Skin of body (tissue), 2 donors: Measurements from ENCODE around the gene TMEM231. TPM values are rescaled to one million over a fixed set of nuclear protein-coding genes. Genes with fewer than 3 reads are reported as not detected.
"Not testable (repeated sequence)": the region's sequence is repeated elsewhere in the genome, so short reads cannot be mapped to it uniquely, and the experiment has no call there.

Experiments used
- DNase-seq: peaks from one replicate; lab custom pipeline; 2025; lab: John Stamatoyannopoulos, UW
- total RNA-seq: library from RNA; depleted of rRNA; stranded (reverse); fragments of >200 nt; gene quantifications from one replicate; pipeline ENCODE4 v1.2.3, GENCODE V29; 2014

The TMEM231 gene
- total RNA-seq, 1 donor from 2014 or later, result 6.8 TPM

GRCh38 chr16:75567911-75568310, 11.9 kb upstream of the TMEM231 start:
- no peak for DNase-seq

- DNase-seq, result no peak
These were observed 10.8 kb upstream of the TMEM231 start for GRCh38 chr16:75566758-75567255.

GRCh38 chr16:75566040-75566757, 10.1 kb upstream of the TMEM231 start, which contains the start of gene GABARAPL2:
GABARAPL2 (plus strand) TSS chr16:75566379; CDS start chr16:75566487, 108 bp downstream.
- DNase-seq, result peak; percentile 83

GRCh38 chr16:75565640-75566039, 9.6 kb upstream of the TMEM231 start:
- DNase-seq, result peak; percentile 63

- DNase-seq, result no peak
These were observed 3.7 kb upstream of the TMEM231 start for GRCh38 chr16:75559564-75560372.

- DNase-seq, result no peak
These were observed 2.9 kb upstream of the TMEM231 start for GRCh38 chr16:75558846-75559401.

GRCh38 chr16:75556431-75556950, 439 bp upstream of the TMEM231 start:
- no peak for DNase-seq

GRCh38 chr16:75555213-75555706, 792 bp downstream of the TMEM231 start:
- peak; percentile 79 for DNase-seq

GRCh38 chr16:75552951-75553350, 3.1 kb downstream of the TMEM231 start:
- no peak for DNase-seq

GRCh38 chr16:75550211-75550662, 5.8 kb downstream of the TMEM231 start:
- DNase-seq, result no peak

- DNase-seq, result not testable (repeated sequence)
These were observed 7.6 kb downstream of the TMEM231 start for GRCh38 chr16:75548456-75548855.

- DNase-seq, result no peak
These were observed 9.8 kb downstream of the TMEM231 start for GRCh38 chr16:75546293-75546692.

- not testable (repeated sequence) for DNase-seq
These were observed 10.2 kb downstream of the TMEM231 start for GRCh38 chr16:75545879-75546278.

- DNase-seq, result not testable (repeated sequence)
These were observed 13.6 kb downstream of the TMEM231 start for GRCh38 chr16:75542462-75542861.

GRCh38 chr16:75541236-75541635, 14.8 kb downstream of the TMEM231 start:
- no peak for DNase-seq

GRCh38 chr16:75538882-75539565, 17.0 kb downstream of the TMEM231 start:
- DNase-seq, result not testable (repeated sequence)

- DNase-seq, result no peak
These were observed 18.3 kb downstream of the TMEM231 start for GRCh38 chr16:75537776-75538175.

- no peak for DNase-seq
These were observed 20.2 kb downstream of the TMEM231 start, which contains the start of gene CHST5 for GRCh38 chr16:75535901-75536300. CHST5 (minus strand) TSS chr16:75536108; CDS start chr16:75530384, 5,724 bp downstream.

GRCh38 chr16:75535211-75535843, 20.7 kb downstream of the TMEM231 start:
- no peak for DNase-seq

- DNase-seq, result no peak
These were observed 21.4 kb downstream of the TMEM231 start for GRCh38 chr16:75534560-75535205.
